ENCODE measurements around the gene LKAAEAR1. TPM values are rescaled to one million over a fixed set of nuclear protein-coding genes. Genes with fewer than 3 reads are reported as not detected.

The LKAAEAR1 gene
- total and polyA plus RNA-seq, 9 of the 15 experiments (the other 6 are each of a cell fraction or from before 2014, with no cell fraction given): not detected

- TF ChIP-seq IRF1 (CRISPR knock-in tag; IDR thresholded peaks at IDR 0.05; ENCODE audit: borderline replicate concordance) (no peak), IRF2 (CRISPR knock-in tag; IDR thresholded peaks at IDR 0.05) (no peak), ZNF174 (CRISPR knock-in tag; IDR thresholded peaks at IDR 0.05) (no peak), MLLT1 (IDR thresholded peaks at IDR 0.05) (no peak), MIER1 (IDR thresholded peaks at IDR 0.05; ENCODE audit: low read depth) (no peak), SRSF7 (optimal IDR thresholded peaks at IDR 0.05; ENCODE audit: low read depth, low read length) (no peak), TOE1 (IDR thresholded peaks at IDR 0.05; ENCODE audit: borderline replicate concordance) (no peak), TOE1 (CRISPR knock-in tag; IDR thresholded peaks at IDR 0.05; ENCODE audit: borderline replicate concordance, low read depth) (no peak), CBFA2T3 (IDR thresholded peaks at IDR 0.05) (no peak)
These were observed 25.7 kb downstream of the LKAAEAR1 start (continued) for GRCh38 chr20:64058536-64058935.

All from K562 (cell line).